Loucy (cell line): ENCODE results near the gene RTN3.

Experiments
- H2AFZ ChIP-seq: fragments of 200-600 bp; sonication (generic); 2 replicates; pipeline ENCODE4 v1.6.0; 2016; ENCODE audit warnings: antibody characterized with exemption, mild to moderate bottlenecking, low read length, moderate library complexity
- H3F3A ChIP-seq: fragments of 200-600 bp; 2 replicates; pipeline ENCODE4 v1.6.0; 2016; ENCODE audit warnings: antibody characterized with exemption, low read depth, mild to moderate bottlenecking
- H3K27me3 ChIP-seq: fragments of 200-600 bp; sonication (generic); 2 replicates; pipeline ENCODE4 v1.6.1; 2014; ENCODE audit warnings: low read length, mild to moderate bottlenecking; ENCODE audit not compliant: insufficient read depth, poor library complexity, severe bottlenecking
- H3K36me3 ChIP-seq: fragments of 200-600 bp; sonication (generic); 2 replicates; pipeline ENCODE4 v1.6.1; 2016; ENCODE audit warnings: low read length; ENCODE audit not compliant: insufficient read depth
- H3K4me1 ChIP-seq: fragments of 200-600 bp; sonication (generic); 2 replicates; pipeline ENCODE4 v1.5.1; 2014; ENCODE audit warnings: low read length, mild to moderate bottlenecking; ENCODE audit not compliant: insufficient read depth, poor library complexity, severe bottlenecking
- H3K4me2 ChIP-seq: fragments of 200-600 bp; sonication (generic); 2 replicates; pipeline ENCODE4 v1.6.0; 2014; ENCODE audit warnings: antibody characterized with exemption, low read length, low read depth, mild to moderate bottlenecking; ENCODE audit not compliant: poor library complexity, severe bottlenecking
- H3K4me3 ChIP-seq: fragments of 200-600 bp; sonication (generic); 2 replicates; pipeline ENCODE4 v1.5.1; 2014; ENCODE audit warnings: low read length, mild to moderate bottlenecking, mixed read lengths; ENCODE audit not compliant: poor library complexity, severe bottlenecking
- H3K79me2 ChIP-seq: fragments of 200-600 bp; sonication (generic); 2 replicates; pipeline ENCODE4 v1.6.1; 2014; ENCODE audit warnings: low read length; ENCODE audit not compliant: insufficient read depth
- H3K9ac ChIP-seq: fragments of 200-600 bp; sonication (generic); 2 replicates; pipeline ENCODE4 v1.6.0; 2014; ENCODE audit warnings: mild to moderate bottlenecking, low read depth, low read length, moderate library complexity; ENCODE audit not compliant: poor library complexity, severe bottlenecking
- H3K9me2 ChIP-seq: fragments of 200-600 bp; sonication (generic); replicated peaks from 2 replicates; pipeline ENCODE4 v1.6.1; 2016; ENCODE audit warnings: low read depth, low read length, mixed read lengths
- H3K9me3 ChIP-seq: fragments of 200-600 bp; sonication (generic); 2 replicates; pipeline ENCODE4 v1.6.1; 2014; ENCODE audit warnings: mild to moderate bottlenecking, antibody characterized with exemption, low read length, low read depth; ENCODE audit not compliant: insufficient read depth
- H4K20me1 ChIP-seq: fragments of 200-600 bp; sonication (generic); 2 replicates; pipeline ENCODE4 v1.6.0; 2014; ENCODE audit warnings: antibody characterized with exemption, low read length, mild to moderate bottlenecking; ENCODE audit not compliant: insufficient read depth, poor library complexity, severe bottlenecking
- EZH2phosphoT487 ChIP-seq: fragments of 200-600 bp; IDR thresholded peaks from 2 replicates; pipeline ENCODE4 v1.6.1; 2018; ENCODE audit warnings: antibody characterized with exemption, mild to moderate bottlenecking, moderate library complexity, borderline replicate concordance
- TF ChIP-seq, protein P1 (sequence below): fragments of 200-600 bp; sonication (generic); conservative IDR thresholded peaks from 2 replicates; pipeline ENCODE4 v1.5.1; 2014; ENCODE audit warnings: mild to moderate bottlenecking, antibody characterized with exemption, low read length

Gene RTN3

DNA sequence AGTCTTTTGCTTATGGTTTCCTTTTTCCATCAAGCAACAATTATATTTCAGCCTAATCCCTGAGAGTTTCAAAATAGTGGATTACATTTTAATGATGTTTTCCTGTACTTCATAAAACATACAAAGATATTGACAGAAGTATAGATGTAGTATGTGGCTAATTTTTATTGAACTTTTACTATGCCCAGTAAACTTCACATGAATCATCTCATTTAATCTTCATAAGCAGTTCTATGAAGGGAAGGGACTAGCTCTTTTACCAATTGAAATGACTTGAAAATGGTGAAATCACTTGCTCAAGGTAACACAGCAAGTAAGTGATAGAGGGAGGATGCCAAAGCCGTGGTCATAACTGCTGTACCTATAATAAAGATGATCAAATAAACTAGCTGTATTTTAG, 27.5 kb downstream of the RTN3 start:
- no peak overlapping the region for H3K4me2 ChIP-seq
- H3K9me2 ChIP-seq: no peaks in the 10 kb centered on the region
- no peaks in the 10 kb centered on the region; the same call in 1 of the 2 replicates for H3K36me3 ChIP-seq
- no peaks in the 10 kb centered on the region for H3F3A ChIP-seq
- H2AFZ ChIP-seq: no peak overlapping the region
- H3K4me1 ChIP-seq: no peaks in the 10 kb centered on the region
- no peaks in the 10 kb centered on the region for H3K9me3 ChIP-seq
- H3K4me3 ChIP-seq: no peak overlapping the region
- no peaks in the 10 kb centered on the region for H3K27me3 ChIP-seq
- H4K20me1 ChIP-seq: peaks cover 40% of the 10 kb centered on the region
- peaks cover 98% of the 10 kb centered on the region for H3K79me2 ChIP-seq
- H3K9ac ChIP-seq: no peak overlapping the region
- TF ChIP-seq, protein P1, sequence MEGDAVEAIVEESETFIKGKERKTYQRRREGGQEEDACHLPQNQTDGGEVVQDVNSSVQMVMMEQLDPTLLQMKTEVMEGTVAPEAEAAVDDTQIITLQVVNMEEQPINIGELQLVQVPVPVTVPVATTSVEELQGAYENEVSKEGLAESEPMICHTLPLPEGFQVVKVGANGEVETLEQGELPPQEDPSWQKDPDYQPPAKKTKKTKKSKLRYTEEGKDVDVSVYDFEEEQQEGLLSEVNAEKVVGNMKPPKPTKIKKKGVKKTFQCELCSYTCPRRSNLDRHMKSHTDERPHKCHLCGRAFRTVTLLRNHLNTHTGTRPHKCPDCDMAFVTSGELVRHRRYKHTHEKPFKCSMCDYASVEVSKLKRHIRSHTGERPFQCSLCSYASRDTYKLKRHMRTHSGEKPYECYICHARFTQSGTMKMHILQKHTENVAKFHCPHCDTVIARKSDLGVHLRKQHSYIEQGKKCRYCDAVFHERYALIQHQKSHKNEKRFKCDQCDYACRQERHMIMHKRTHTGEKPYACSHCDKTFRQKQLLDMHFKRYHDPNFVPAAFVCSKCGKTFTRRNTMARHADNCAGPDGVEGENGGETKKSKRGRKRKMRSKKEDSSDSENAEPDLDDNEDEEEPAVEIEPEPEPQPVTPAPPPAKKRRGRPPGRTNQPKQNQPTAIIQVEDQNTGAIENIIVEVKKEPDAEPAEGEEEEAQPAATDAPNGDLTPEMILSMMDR: no peak
- no peak for TF ChIP-seq EZH2phosphoT487

DNA sequence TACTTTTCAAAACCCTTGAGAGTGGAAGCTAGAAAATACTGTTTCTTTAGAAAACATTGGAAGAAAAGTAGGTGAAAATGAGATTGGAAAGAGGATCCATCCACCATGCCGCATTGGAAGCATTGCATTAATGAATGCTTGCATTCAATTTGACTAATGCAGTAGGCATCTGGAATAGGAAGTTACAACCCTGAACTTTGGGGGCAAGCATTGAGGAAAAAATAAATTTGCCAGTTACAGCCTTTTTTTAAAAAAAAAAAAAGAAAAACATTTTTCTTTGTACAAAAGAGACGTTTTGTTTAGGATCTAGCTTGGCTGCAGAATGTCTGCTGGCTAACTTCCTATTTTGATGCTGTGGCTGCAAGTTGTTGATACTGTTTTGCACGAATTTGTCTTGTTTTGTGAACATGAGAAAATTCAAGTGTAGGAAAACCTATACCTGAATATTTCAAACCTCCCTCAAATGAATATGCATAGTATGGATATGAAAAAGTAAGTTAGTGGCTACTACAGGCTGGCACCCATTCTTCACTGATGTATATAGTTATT, 28.1 kb downstream of the RTN3 start:
- Histone ChIP-seq H3K79me2 (peaks cover 100% of the 10 kb centered on the region), H4K20me1 (peaks cover 40% of the 10 kb centered on the region), H3K4me2 (no peak overlapping the region), H3K9me2 (no peaks in the 10 kb centered on the region), H3K27me3 (no peaks in the 10 kb centered on the region), H3K9ac (no peak overlapping the region), H2AFZ (no peak overlapping the region), H3K4me3 (no peak overlapping the region), H3K9me3 (no peaks in the 10 kb centered on the region), H3K4me1 (no peaks in the 10 kb centered on the region), H3F3A (no peaks in the 10 kb centered on the region), H3K36me3 (no peaks in the 10 kb centered on the region; the same call in 1 of the 2 replicates)
- TF ChIP-seq, protein P1: no peak
- TF ChIP-seq EZH2phosphoT487: no peak

DNA sequence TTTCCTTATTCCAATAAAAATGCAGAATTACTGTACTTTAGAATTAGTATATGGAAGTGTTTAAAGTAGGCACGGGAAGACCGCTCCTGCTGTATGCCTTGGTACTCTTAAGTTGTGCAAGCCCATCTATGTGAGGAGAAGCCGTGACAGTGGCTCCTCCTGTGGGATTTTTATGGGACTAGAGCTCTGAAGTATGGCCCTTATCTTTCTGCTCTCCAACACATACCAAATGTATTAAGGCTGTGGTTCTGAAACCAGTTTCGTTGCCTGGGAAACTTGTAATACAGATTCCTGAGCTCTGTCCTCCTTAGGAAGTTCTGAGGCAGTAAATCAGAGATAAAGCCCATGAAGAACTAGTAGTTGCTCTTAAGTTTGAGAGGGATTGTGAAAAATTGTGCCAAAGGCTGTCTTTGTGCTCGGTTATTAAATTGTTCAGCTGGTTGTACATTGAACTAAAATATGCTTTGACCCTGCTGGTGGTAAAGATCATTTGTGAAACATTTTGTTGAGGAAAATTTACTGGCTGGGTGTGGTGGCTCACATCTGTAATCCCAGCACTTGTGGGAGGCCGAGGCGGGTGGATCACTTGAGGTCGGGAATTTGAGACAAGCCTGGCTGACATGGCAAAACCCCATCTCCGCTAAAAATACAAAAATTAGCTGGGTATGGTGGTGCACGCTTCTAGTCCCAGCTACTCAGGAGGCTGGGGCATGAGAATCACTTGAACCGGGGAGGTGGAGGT, 29.3 kb downstream of the RTN3 start:
- peaks cover 100% of the 10 kb centered on the region for H3K79me2 ChIP-seq
- no peak overlapping the region for H2AFZ ChIP-seq
- no peaks in the 10 kb centered on the region for H3K27me3 ChIP-seq
- no peaks in the 10 kb centered on the region for H3K4me1 ChIP-seq
- peaks cover 34% of the 10 kb centered on the region for H4K20me1 ChIP-seq
- no peaks in the 10 kb centered on the region; the same call in 1 of the 2 replicates for H3K36me3 ChIP-seq
- H3K9ac ChIP-seq: no peak overlapping the region
- no peaks in the 10 kb centered on the region for H3K9me2 ChIP-seq
- no peaks in the 10 kb centered on the region for H3F3A ChIP-seq
- TF ChIP-seq EZH2phosphoT487: no peak
- TF ChIP-seq, protein P1: no peak
- H3K4me2 ChIP-seq: no peak overlapping the region
- no peak overlapping the region for H3K4me3 ChIP-seq
- no peaks in the 10 kb centered on the region for H3K9me3 ChIP-seq
